SH-SY5Y (cell line): Measurements from ENCODE around the gene SVOP.

Experiments used
- GATA2 ChIP-seq: IDR thresholded peaks from 2 replicates; pipeline ENCODE4 v1.6.1; 2011; ENCODE audit warnings: mild to moderate bottlenecking, low read depth, low read length
- GATA3 ChIP-seq: IDR thresholded peaks from 2 replicates; pipeline ENCODE4 v1.6.1; 2011; ENCODE audit warnings: low read depth, mild to moderate bottlenecking, low read length, moderate library complexity

Gene SVOP

GRCh38 chr12:109020796-109021380 lies at the start of gene SVOP:
Gene SVOP, minus strand, starts transcription at chr12:109021068. Its CDS starts 200 bp downstream, at chr12:109020868.
- no peak for TF ChIP-seq GATA3
- no peak for TF ChIP-seq GATA2

GRCh38 chr12:109069307-109070271 lies 48.7 kb upstream of the SVOP start:
- TF ChIP-seq GATA2 = no peak
- no peak for TF ChIP-seq GATA3

GRCh38 chr12:109065853-109066193 lies 45.0 kb upstream of the SVOP start:
- TF ChIP-seq GATA3 (no peak), GATA2 (no peak)

- TF ChIP-seq GATA2 = no peak
- no peak for TF ChIP-seq GATA3
Measured at GRCh38 chr12:109065154-109065852, 44.4 kb upstream of the SVOP start.

- TF ChIP-seq GATA3 = no peak
- TF ChIP-seq GATA2 = no peak
Measured at GRCh38 chr12:109064143-109064542, 43.3 kb upstream of the SVOP start.

GRCh38 chr12:109058773-109059172 lies 37.9 kb upstream of the SVOP start:
- TF ChIP-seq GATA3 (no peak), GATA2 (no peak)

GRCh38 chr12:109057376-109057775 lies 36.5 kb upstream of the SVOP start:
- TF ChIP-seq GATA3 (no peak), GATA2 (no peak)

- no peak for TF ChIP-seq GATA2
- no peak for TF ChIP-seq GATA3
Measured at GRCh38 chr12:109056891-109057290, 36.0 kb upstream of the SVOP start.

GRCh38 chr12:109054520-109054919 lies 33.7 kb upstream of the SVOP start:
- no peak for TF ChIP-seq GATA2
- TF ChIP-seq GATA3 = no peak

- TF ChIP-seq GATA2 (no peak), GATA3 (no peak)
Measured at GRCh38 chr12:109053382-109054123, 32.7 kb upstream of the SVOP start.

GRCh38 chr12:109052414-109053323 lies 31.8 kb upstream of the SVOP start, which contains the start of gene USP30:
Gene USP30, plus strand, starts transcription at chr12:109052576. Its CDS starts 103 bp downstream, at chr12:109052679.
- TF ChIP-seq GATA3 (no peak), GATA2 (no peak)

GRCh38 chr12:109052097-109052413 lies 31.2 kb upstream of the SVOP start:
- no peak for TF ChIP-seq GATA3
- TF ChIP-seq GATA2 = no peak
